Brain microvascular endothelial cell (primary cell): ENCODE results near the gene DGKB.

Source experiments
- DNase-seq: peaks from one replicate; pipeline ENCODE4 v3.0.0-alpha.2; 2020
- H3K27ac ChIP-seq: fragments of 250-450 bp; sonication (Bioruptor Pico); 2 replicates; pipeline ENCODE4 v1.5.1; 2020; ENCODE audit warnings: mild to moderate bottlenecking, moderate library complexity
- H3K27me3 ChIP-seq: fragments of 250-450 bp; sonication (Bioruptor Pico); replicated peaks from 2 replicates; pipeline ENCODE4 v1.5.1; 2020; ENCODE audit warnings: mild to moderate bottlenecking
- H3K36me3 ChIP-seq: fragments of 250-450 bp; sonication (Bioruptor Pico); replicated peaks from 2 replicates; pipeline ENCODE4 v1.5.1; 2020; ENCODE audit warnings: mild to moderate bottlenecking
- H3K4me3 ChIP-seq: 2 replicates; pipeline ENCODE4 v1.5.1; 2011; ENCODE audit warnings: low read depth, mild to moderate bottlenecking, control low read depth, low read length, moderate library complexity
- CTCF ChIP-seq: IDR thresholded peaks from 2 replicates; pipeline ENCODE4 v1.5.1; 2011; ENCODE audit warnings: low read depth, mild to moderate bottlenecking, moderate library complexity, low read length, control low read depth, inconsistent platforms; ENCODE audit errors: missing control alignments
- in situ Hi-C: cut with HindIII; loops from 2 replicates; pipeline ENCODE4 v1.10.0; 2017; ENCODE audit warnings: low sequenced_read_pairs, low pct_ligation_motif_present

The DGKB gene

GRCh38 chr7:14179781-14180180 is 722.8 kb downstream of the DGKB start:
- Histone ChIP-seq H3K27ac (no peak overlapping the region), H3K27me3 (no peaks in the 10 kb centered on the region), H3K36me3 (no peaks in the 10 kb centered on the region), H3K4me3 (no peak overlapping the region)
- in situ Hi-C loops = no loop called here
- TF ChIP-seq CTCF = no peak
- DNase-seq = no peak

GRCh38 chr7:14177876-14178275 is 724.7 kb downstream of the DGKB start:
- no peak for DNase-seq
- H3K27ac ChIP-seq = no peak overlapping the region
- H3K4me3 ChIP-seq = no peak overlapping the region
- H3K36me3 ChIP-seq = no peaks in the 10 kb centered on the region
- H3K27me3 ChIP-seq = no peaks in the 10 kb centered on the region
- TF ChIP-seq CTCF = no peak
- in situ Hi-C loops = no loop called here

GRCh38 chr7:14170872-14171271 is 731.7 kb downstream of the DGKB start:
- no peak for TF ChIP-seq CTCF
- no peaks in the 10 kb centered on the region for H3K27me3 ChIP-seq
- in situ Hi-C loops = no loop called here
- H3K36me3 ChIP-seq = no peaks in the 10 kb centered on the region
- no peak for DNase-seq
- H3K27ac ChIP-seq = no peak overlapping the region
- no peak overlapping the region for H3K4me3 ChIP-seq

GRCh38 chr7:14158111-14158510 is 744.4 kb downstream of the DGKB start:
- no peaks in the 10 kb centered on the region for H3K27me3 ChIP-seq
- no peak for DNase-seq
- no peak overlapping the region for H3K27ac ChIP-seq
- no peaks in the 10 kb centered on the region for H3K36me3 ChIP-seq
- TF ChIP-seq CTCF = no peak
- no peak overlapping the region for H3K4me3 ChIP-seq
- in situ Hi-C loops = no loop called here

- H3K27ac ChIP-seq = no peak overlapping the region
- TF ChIP-seq CTCF = no peak
- H3K36me3 ChIP-seq = no peaks in the 10 kb centered on the region
- in situ Hi-C loops = no loop called here
- no peaks in the 10 kb centered on the region for H3K27me3 ChIP-seq
- no peak for DNase-seq
- no peak overlapping the region for H3K4me3 ChIP-seq
Observed at GRCh38 chr7:14156436-14156835, 746.1 kb downstream of the DGKB start.

GRCh38 chr7:14148974-14149373 is 753.6 kb downstream of the DGKB start:
- no peaks in the 10 kb centered on the region for H3K27me3 ChIP-seq
- in situ Hi-C loops = no loop called here
- H3K27ac ChIP-seq = no peak overlapping the region
- H3K4me3 ChIP-seq = no peak overlapping the region
- no peak for TF ChIP-seq CTCF
- no peaks in the 10 kb centered on the region for H3K36me3 ChIP-seq
- no peak for DNase-seq
